Stimulated activated CD8-positive, alpha-beta memory T cell treated with anti-CD3 and anti-CD28 coated beads, Interleukin-15, amount 100 ng/mL, for 48 hours (primary cell): ENCODE results near the gene ATP7B.

Experiments
- DNase-seq, 2 donors: peaks; one replicate each; pipeline ENCODE4 v3.0.0-alpha.2; 2020; ENCODE audit warnings: low read depth in 2 of 2

ATP7B gene

GRCh38 chr13:51950722-51951121, 60.5 kb downstream of the ATP7B start:
- DNase-seq = no peak

- no peak for DNase-seq
Measured at GRCh38 chr13:51946163-51946669, 65.0 kb downstream of the ATP7B start.

GRCh38 chr13:51945149-51945548, 66.1 kb downstream of the ATP7B start:
- DNase-seq = no peak

DNA sequence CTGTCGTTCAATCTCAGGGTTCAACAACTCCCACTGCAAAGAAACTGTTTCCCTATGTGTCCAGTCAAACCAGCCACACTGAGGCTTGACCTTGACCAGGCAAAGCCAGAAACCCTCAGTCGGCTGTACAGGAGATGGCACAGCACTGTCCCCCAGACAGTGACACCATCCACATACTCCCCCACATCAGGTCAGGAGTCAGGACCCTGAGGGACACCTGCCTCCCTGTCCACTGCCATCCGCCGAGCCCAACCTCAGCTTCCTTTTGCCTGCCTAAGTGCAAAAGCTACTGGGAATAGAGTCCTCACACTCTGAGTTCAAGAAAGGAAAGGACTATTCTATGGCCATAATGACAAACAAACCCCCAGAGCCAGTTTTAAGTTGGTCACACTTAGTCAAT, 66.8 kb downstream of the ATP7B start:
- DNase-seq = no peak

GRCh38 chr13:51943721-51944120, 67.5 kb downstream of the ATP7B start:
- no peak for DNase-seq

GRCh38 chr13:51942189-51942588, 69.1 kb downstream of the ATP7B start:
- no peak for DNase-seq

- DNase-seq = no peak
Measured at GRCh38 chr13:51938454-51938853, 72.8 kb downstream of the ATP7B start.

DNA sequence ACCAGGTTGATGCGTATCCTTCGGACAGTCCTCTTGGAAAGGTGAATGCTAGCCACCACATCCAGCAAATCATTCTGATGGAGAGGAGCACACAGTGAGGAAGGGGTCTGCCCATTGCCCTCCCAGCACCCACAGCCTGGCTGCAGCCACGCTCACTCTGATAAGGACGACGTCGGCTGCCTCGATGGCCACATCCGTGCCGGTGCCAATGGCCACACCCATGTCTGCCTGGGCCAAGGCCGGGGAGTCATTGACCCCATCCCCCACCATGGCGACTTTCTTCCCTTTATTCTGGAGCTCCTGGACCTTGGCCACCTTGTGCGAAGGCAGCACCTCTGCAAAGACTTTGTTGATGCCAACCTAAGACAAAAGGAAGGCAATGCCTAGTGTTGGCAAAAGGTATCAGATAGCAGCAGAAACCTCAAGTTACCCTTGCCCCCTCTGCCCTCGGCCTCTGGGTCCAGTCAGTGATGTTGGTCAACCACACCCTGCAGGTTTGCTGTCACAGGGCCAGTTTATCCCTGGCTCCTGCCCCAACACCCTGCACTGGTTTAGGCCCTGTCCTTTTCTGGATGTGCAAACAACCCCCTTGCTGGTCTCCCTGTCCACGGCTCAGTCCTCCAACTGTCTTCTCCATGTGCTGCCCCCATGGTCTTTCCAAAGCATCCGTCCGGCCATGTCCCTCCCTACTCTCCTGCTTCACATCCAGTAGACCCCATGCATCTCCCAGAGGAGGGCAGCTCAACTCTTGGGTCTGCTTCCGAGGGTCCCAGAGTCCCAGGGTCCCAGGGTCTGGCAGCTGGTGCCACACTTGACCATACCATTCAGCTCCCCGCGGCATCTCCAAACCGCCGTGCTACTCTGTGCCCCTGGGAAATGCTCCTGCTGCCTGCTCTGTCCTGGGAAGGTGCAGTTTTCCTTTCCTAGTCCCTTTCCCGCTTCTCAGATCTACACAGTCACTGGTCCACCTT, 73.6 kb downstream of the ATP7B start:
- DNase-seq = no peak

- no peak for DNase-seq
Measured at GRCh38 chr13:51935326-51936171, 75.7 kb downstream of the ATP7B start.

GRCh38 chr13:51934461-51935087, 76.7 kb downstream of the ATP7B start:
- no peak for DNase-seq

- DNase-seq = no peak
Measured at GRCh38 chr13:51933466-51934058, 77.7 kb downstream of the ATP7B start.

DNA sequence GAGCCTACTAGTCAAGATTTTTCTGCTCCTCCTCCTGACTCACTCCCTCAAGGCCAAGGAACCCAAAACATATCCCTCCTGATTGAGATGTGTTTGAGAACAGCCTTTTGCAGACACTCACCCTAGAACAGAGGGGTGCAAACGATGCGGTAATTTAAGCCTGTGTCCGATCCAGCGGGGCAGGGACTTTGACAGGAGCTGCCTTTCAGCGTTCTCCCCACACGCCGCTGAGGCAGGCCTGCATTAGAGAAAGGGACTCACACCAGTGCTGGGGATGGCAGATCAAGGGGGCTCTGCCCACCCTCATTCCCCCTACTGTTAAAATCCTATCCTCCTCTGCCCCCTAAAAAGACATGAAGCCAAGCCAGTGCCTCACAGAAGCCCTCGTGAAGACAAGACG, 79.0 kb downstream of the ATP7B start:
- DNase-seq = no peak

DNA sequence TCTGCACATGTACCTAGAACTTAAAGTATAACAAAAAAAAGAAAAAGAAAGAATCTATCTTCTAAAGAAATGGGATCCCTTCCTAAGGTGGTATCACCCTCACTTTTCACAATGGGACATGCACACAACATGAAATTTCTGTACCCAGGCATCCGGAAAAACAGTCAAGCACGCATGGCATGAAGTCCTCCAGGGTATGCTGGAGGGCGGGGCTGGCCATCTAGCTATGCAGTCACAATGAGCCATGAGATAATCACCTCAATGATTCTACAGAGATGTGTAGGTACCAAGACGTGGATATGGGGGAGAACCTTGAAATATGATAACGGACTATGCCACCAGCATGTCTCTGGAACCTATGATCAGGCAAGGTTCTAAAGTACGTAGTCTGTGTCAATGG, 79.6 kb downstream of the ATP7B start:
- no peak for DNase-seq

DNA sequence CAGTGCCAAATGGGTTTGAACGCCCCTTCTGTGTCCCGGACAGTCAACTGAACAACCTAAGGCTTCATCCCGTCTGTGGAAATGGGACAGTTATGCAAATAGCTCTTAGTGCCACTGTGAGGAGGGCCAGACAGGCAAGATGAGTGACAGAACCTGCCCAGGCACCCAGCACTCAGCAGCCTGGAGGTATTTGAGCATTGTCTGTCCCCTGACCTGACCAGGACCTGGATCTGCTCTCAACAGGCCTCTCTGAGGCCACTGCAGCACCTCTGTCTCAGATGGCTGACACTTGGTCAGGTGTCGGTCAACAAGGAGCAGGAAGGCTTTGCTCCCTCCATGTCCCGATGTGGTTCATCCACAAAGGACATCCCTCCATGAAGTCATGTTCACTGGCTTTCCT, 81.6 kb downstream of the ATP7B start:
- no peak for DNase-seq

DNA sequence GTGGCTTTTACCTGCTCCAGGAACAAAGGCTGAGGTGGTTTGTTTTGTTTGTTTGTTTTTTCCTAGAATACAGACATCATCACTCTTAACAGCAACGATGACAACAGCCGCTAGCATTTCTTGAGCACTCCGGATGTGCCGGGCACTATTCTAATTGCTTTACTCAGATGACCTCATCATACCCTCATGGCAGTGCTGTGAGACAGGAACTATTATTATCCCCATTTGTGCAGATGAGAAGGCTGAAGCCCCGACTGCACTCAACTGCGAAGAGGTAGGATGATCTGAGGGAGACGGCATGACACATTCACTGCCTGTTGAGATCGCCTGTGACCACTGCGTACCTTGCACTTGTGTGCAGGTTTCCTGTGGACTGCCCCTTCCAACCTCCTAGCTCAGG, 83.0 kb downstream of the ATP7B start:
- DNase-seq = no peak

GRCh38 chr13:51927129-51927528, 84.1 kb downstream of the ATP7B start:
- no peak for DNase-seq

DNA sequence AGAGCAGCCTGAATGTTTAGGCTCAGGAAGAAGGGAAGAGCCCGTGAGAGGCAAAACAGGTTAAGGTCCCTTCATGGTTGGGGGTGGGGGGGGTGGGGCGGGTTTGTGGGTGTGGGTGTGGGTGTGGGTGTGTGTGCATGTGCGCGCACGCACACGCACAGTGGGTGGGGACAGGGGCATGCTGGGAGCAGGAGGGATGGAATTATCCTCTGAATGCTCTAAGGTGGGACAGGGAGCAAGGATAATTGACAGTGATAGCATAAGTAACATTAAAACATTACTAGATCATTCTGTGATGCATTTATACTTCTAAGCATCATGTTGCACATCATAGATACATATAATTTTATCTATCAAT, 84.7 kb downstream of the ATP7B start:
- no peak for DNase-seq

DNA sequence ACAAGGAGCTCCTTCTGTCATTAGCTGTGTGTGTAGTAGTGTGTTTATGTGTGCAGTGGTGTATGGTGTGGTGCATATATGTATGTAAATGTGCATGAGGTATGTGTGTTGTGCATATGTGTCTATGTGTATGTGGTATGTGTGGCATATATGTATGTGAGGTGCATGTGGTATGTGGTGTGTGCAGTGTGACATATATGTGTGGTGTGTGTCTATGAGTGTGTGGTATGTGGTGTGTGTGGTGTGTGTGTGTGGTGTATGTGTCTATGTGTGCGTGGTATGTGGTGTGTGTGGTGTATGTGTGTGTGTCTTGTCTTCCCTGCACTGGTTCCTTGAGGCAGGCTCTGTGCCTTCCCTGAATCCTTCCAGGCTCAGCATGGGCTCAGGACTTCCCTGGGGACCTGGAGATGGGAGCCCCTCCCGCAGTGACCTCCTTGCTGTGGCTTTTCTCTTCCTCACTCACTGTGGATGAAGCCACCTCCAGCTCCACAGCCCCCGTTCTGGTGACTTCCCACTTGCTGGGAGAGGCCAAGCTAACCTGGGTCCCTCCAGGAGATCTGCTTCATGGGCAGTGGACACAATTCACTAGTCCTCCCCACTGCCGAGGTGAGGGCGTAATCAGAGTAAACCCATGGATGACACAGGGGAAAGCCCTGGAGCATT, 85.3 kb downstream of the ATP7B start:
- DNase-seq = no peak

GRCh38 chr13:51924756-51925544, 86.3 kb downstream of the ATP7B start:
- DNase-seq = no peak

DNA sequence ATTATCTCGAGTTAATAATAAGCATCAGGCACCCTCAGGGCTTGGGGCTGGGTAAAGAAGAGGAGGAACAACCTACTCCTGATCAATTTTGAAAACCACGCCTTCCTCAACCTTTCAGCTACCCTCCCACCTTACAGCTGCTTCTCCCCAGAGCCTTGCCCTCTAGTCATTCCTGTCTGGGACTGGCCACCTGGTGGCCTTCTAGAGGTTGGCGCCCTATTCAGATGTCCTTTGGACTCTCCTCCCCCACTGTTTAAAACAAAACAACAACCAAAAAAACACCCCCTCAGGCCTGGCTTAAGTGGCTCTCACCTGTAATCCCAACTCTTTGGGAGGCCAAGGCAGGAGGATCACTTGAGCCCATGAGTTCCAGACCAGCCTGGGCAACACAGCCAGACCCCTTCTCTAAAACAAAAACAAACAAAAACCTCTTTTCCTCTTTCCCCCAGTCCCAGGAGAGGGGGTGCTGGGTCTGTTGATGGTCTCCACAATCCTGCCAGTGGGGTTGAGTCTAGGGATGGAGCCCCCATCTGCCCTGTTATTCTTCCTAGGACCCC, 87.2 kb downstream of the ATP7B start:
- no peak for DNase-seq
